Measurements from ENCODE around the gene CSMD2. TPM values are rescaled to one million over a fixed set of nuclear protein-coding genes. Genes with fewer than 3 reads are reported as not detected.

Gene CSMD2
- total and polyA plus RNA-seq, 2 experiments from 2014 or later = 5.3 to 16.6 TPM

DNA sequence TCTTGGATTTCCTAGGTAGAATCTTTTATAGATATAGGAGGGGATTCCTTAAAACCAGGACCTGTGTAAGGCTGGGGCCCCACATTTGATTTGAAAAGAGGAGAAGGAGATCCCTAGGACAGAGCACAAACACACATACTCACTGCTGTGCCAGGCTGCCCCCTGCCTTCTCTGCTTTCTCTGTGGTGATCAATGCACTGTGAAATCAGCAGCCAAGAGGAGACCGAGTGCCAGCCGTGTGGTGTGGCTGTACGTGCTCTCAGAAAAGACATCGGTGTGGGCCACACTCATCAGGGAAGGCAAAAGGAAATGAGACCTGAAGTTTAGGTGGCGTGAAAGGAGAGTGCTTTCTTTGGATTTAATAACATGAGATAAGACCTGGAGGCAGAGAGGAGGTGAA is 498.4 kb downstream of the CSMD2 start:
- peaks cover 45% of the 10 kb centered on the region for H3K36me3 Mint-ChIP-seq (ENCODE audit: low read depth)
- H3K27ac ChIP-seq (ENCODE audit: low read depth) = no peak overlapping the region
- no peak overlapping the region for H2AFZ ChIP-seq

More for the DNA sequence above, 498.4 kb downstream of the CSMD2 start:
- ATAC-seq (no peak), DNase-seq (ENCODE audit: low spot score) (no peak)
- no peaks in the 10 kb centered on the region for H3K4me1 Mint-ChIP-seq
- Histone ChIP-seq H3F3A (replicated peaks; ENCODE audit: low read depth) (no peaks in the 10 kb centered on the region), H3K9me2 (ENCODE audit: insufficient read depth) (no peaks in the 10 kb centered on the region), H3K4me1 (ENCODE audit: insufficient read depth) (no peaks in the 10 kb centered on the region), H3K4me3 (no peak overlapping the region), H3K4me2 (no peak overlapping the region), H4K20me1 (replicated peaks; ENCODE audit: insufficient read depth) (no peaks in the 10 kb centered on the region), H3K79me2 (replicated peaks; ENCODE audit: insufficient read depth) (no peaks in the 10 kb centered on the region), H3K27me3 (ENCODE audit: insufficient read depth) (no peaks in the 10 kb centered on the region), H3K36me3 (ENCODE audit: insufficient read depth) (0 out of 2 replicates have a peak, but pooled peaks cover 2% of the 10 kb centered on the region)
- TF ChIP-seq STAT1 (IDR thresholded peaks at IDR 0.05; ENCODE audit: unreplicated experiment) (no peak), EZH2 (IDR thresholded peaks at IDR 0.05; ENCODE audit: low read depth, unreplicated experiment) (no peak), NANOG (IDR thresholded peaks at IDR 0.05; ENCODE audit: borderline replicate concordance) (no peak), ZNF331 (CRISPR knock-in tag; IDR thresholded peaks at IDR 0.05; ENCODE audit: low read depth) (no peak), ZNF114 (CRISPR knock-in tag; IDR thresholded peaks at IDR 0.05) (no peak), EZH2phosphoT487 (IDR thresholded peaks at IDR 0.05; ENCODE audit: unreplicated experiment) (no peak), CREB1 (CRISPR knock-in tag; IDR thresholded peaks at IDR 0.05; ENCODE audit: low read depth) (no peak), JUNB (IDR thresholded peaks at IDR 0.05; ENCODE audit: unreplicated experiment) (no peak), POLR2AphosphoS5 (IDR thresholded peaks at IDR 0.05; ENCODE audit: low read depth) (no peak)
- TF ChIP-seq, protein P1, sequence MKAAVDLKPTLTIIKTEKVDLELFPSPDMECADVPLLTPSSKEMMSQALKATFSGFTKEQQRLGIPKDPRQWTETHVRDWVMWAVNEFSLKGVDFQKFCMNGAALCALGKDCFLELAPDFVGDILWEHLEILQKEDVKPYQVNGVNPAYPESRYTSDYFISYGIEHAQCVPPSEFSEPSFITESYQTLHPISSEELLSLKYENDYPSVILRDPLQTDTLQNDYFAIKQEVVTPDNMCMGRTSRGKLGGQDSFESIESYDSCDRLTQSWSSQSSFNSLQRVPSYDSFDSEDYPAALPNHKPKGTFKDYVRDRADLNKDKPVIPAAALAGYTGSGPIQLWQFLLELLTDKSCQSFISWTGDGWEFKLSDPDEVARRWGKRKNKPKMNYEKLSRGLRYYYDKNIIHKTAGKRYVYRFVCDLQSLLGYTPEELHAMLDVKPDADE (IDR thresholded peaks at IDR 0.05) = no peak
- TF ChIP-seq, protein P2, sequence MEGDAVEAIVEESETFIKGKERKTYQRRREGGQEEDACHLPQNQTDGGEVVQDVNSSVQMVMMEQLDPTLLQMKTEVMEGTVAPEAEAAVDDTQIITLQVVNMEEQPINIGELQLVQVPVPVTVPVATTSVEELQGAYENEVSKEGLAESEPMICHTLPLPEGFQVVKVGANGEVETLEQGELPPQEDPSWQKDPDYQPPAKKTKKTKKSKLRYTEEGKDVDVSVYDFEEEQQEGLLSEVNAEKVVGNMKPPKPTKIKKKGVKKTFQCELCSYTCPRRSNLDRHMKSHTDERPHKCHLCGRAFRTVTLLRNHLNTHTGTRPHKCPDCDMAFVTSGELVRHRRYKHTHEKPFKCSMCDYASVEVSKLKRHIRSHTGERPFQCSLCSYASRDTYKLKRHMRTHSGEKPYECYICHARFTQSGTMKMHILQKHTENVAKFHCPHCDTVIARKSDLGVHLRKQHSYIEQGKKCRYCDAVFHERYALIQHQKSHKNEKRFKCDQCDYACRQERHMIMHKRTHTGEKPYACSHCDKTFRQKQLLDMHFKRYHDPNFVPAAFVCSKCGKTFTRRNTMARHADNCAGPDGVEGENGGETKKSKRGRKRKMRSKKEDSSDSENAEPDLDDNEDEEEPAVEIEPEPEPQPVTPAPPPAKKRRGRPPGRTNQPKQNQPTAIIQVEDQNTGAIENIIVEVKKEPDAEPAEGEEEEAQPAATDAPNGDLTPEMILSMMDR (conservative IDR thresholded peaks at IDR 0.05; ENCODE audit: low read depth in 2 of 2) = no peak
- TF ChIP-seq, protein P3, sequence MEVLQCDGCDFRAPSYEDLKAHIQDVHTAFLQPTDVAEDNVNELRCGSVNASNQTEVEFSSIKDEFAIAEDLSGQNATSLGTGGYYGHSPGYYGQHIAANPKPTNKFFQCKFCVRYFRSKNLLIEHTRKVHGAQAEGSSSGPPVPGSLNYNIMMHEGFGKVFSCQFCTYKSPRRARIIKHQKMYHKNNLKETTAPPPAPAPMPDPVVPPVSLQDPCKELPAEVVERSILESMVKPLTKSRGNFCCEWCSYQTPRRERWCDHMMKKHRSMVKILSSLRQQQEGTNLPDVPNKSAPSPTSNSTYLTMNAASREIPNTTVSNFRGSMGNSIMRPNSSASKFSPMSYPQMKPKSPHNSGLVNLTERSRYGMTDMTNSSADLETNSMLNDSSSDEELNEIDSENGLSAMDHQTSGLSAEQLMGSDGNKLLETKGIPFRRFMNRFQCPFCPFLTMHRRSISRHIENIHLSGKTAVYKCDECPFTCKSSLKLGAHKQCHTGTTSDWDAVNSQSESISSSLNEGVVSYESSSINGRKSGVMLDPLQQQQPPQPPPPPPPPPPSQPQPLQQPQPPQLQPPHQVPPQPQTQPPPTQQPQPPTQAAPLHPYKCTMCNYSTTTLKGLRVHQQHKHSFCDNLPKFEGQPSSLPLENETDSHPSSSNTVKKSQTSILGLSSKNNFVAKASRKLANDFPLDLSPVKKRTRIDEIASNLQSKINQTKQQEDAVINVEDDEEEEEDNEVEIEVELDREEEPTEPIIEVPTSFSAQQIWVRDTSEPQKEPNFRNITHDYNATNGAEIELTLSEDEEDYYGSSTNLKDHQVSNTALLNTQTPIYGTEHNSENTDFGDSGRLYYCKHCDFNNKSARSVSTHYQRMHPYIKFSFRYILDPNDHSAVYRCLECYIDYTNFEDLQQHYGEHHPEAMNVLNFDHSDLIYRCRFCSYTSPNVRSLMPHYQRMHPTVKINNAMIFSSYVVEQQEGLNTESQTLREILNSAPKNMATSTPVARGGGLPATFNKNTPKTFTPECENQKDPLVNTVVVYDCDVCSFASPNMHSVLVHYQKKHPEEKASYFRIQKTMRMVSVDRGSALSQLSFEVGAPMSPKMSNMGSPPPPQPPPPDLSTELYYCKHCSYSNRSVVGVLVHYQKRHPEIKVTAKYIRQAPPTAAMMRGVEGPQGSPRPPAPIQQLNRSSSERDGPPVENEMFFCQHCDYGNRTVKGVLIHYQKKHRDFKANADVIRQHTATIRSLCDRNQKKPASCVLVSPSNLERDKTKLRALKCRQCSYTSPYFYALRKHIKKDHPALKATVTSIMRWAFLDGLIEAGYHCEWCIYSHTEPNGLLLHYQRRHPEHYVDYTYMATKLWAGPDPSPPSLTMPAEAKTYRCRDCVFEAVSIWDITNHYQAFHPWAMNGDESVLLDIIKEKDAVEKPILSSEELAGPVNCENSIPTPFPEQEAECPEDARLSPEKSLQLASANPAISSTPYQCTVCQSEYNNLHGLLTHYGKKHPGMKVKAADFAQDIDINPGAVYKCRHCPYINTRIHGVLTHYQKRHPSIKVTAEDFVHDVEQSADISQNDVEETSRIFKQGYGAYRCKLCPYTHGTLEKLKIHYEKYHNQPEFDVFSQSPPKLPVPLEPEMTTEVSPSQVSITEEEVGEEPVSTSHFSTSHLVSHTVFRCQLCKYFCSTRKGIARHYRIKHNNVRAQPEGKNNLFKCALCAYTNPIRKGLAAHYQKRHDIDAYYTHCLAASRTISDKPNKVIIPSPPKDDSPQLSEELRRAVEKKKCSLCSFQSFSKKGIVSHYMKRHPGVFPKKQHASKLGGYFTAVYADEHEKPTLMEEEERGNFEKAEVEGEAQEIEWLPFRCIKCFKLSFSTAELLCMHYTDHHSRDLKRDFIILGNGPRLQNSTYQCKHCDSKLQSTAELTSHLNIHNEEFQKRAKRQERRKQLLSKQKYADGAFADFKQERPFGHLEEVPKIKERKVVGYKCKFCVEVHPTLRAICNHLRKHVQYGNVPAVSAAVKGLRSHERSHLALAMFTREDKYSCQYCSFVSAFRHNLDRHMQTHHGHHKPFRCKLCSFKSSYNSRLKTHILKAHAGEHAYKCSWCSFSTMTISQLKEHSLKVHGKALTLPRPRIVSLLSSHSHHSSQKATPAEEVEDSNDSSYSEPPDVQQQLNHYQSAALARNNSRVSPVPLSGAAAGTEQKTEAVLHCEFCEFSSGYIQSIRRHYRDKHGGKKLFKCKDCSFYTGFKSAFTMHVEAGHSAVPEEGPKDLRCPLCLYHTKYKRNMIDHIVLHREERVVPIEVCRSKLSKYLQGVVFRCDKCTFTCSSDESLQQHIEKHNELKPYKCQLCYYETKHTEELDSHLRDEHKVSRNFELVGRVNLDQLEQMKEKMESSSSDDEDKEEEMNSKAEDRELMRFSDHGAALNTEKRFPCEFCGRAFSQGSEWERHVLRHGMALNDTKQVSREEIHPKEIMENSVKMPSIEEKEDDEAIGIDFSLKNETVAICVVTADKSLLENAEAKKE (CRISPR knock-in tag; IDR thresholded peaks at IDR 0.05) = no peak
- TF ChIP-seq, protein P4, sequence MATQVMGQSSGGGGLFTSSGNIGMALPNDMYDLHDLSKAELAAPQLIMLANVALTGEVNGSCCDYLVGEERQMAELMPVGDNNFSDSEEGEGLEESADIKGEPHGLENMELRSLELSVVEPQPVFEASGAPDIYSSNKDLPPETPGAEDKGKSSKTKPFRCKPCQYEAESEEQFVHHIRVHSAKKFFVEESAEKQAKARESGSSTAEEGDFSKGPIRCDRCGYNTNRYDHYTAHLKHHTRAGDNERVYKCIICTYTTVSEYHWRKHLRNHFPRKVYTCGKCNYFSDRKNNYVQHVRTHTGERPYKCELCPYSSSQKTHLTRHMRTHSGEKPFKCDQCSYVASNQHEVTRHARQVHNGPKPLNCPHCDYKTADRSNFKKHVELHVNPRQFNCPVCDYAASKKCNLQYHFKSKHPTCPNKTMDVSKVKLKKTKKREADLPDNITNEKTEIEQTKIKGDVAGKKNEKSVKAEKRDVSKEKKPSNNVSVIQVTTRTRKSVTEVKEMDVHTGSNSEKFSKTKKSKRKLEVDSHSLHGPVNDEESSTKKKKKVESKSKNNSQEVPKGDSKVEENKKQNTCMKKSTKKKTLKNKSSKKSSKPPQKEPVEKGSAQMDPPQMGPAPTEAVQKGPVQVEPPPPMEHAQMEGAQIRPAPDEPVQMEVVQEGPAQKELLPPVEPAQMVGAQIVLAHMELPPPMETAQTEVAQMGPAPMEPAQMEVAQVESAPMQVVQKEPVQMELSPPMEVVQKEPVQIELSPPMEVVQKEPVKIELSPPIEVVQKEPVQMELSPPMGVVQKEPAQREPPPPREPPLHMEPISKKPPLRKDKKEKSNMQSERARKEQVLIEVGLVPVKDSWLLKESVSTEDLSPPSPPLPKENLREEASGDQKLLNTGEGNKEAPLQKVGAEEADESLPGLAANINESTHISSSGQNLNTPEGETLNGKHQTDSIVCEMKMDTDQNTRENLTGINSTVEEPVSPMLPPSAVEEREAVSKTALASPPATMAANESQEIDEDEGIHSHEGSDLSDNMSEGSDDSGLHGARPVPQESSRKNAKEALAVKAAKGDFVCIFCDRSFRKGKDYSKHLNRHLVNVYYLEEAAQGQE (IDR thresholded peaks at IDR 0.05; ENCODE audit: unreplicated experiment) = no peak
- no peaks in the 10 kb centered on the region for H3K27me3 Mint-ChIP-seq (ENCODE audit: insufficient read depth, low read depth, poor library complexity)
- H3K4me3 Mint-ChIP-seq = no peak overlapping the region
- no peak overlapping the region for H3K27ac Mint-ChIP-seq
- H3K9me3 Mint-ChIP-seq = peaks cover 20% of the 10 kb centered on the region
